ENCODE measurements around the gene MKRN3. TPM values are rescaled to one million over a fixed set of nuclear protein-coding genes. Genes with fewer than 3 reads are reported as not detected.

MKRN3 gene
- polyA plus RNA-seq, 1 donor from 2014 or later = 10.7 TPM

- Histone ChIP-seq H2AFZ (ENCODE audit: low read depth, low read length) (no peak overlapping the region), H3K9me3 (ENCODE audit: low read length) (no peaks in the 10 kb centered on the region), H3K27me3 (ENCODE audit: insufficient read depth, low read depth, low read length) (no peaks in the 10 kb centered on the region), H3K9ac (ENCODE audit: low read length) (peak overlapping the region; percentile 73), H3F3A (ENCODE audit: insufficient read depth, low read length, poor library complexity, severe bottlenecking) (no peaks in the 10 kb centered on the region), H3K36me3 (ENCODE audit: insufficient read depth, low read length) (no peaks in the 10 kb centered on the region), H3K4me2 (ENCODE audit: low read length) (no peak overlapping the region), H3K4me3 (ENCODE audit: low read length) (peak overlapping the region; percentile 68), H3K79me2 (replicated peaks; ENCODE audit: insufficient read depth, low read length) (peaks cover 69% of the 10 kb centered on the region), H3K27ac (ENCODE audit: low read length) (peak overlapping the region; percentile 98), H4K20me1 (ENCODE audit: insufficient read depth) (no peaks in the 10 kb centered on the region), H3K9me2 (ENCODE audit: insufficient read depth, low read length) (no peaks in the 10 kb centered on the region)
- TF ChIP-seq MXI1 (conservative IDR thresholded peaks at IDR 0.05; ENCODE audit: poor library complexity, severe bottlenecking) (no peak), EZH2 (IDR thresholded peaks at IDR 0.05; ENCODE audit: borderline replicate concordance, insufficient read depth, low read length, poor library complexity, severe bottlenecking) (no peak), SMC3 (conservative IDR thresholded peaks at IDR 0.05; ENCODE audit: poor library complexity) (no peak), TAF1 (IDR thresholded peaks at IDR 0.05; ENCODE audit: low read depth) (no peak), POLR2AphosphoS5 (IDR thresholded peaks at IDR 0.05) (no peak), EP300 (conservative IDR thresholded peaks at IDR 0.05; ENCODE audit: poor library complexity, severe bottlenecking) (no peak)
- TF ChIP-seq, protein P1, sequence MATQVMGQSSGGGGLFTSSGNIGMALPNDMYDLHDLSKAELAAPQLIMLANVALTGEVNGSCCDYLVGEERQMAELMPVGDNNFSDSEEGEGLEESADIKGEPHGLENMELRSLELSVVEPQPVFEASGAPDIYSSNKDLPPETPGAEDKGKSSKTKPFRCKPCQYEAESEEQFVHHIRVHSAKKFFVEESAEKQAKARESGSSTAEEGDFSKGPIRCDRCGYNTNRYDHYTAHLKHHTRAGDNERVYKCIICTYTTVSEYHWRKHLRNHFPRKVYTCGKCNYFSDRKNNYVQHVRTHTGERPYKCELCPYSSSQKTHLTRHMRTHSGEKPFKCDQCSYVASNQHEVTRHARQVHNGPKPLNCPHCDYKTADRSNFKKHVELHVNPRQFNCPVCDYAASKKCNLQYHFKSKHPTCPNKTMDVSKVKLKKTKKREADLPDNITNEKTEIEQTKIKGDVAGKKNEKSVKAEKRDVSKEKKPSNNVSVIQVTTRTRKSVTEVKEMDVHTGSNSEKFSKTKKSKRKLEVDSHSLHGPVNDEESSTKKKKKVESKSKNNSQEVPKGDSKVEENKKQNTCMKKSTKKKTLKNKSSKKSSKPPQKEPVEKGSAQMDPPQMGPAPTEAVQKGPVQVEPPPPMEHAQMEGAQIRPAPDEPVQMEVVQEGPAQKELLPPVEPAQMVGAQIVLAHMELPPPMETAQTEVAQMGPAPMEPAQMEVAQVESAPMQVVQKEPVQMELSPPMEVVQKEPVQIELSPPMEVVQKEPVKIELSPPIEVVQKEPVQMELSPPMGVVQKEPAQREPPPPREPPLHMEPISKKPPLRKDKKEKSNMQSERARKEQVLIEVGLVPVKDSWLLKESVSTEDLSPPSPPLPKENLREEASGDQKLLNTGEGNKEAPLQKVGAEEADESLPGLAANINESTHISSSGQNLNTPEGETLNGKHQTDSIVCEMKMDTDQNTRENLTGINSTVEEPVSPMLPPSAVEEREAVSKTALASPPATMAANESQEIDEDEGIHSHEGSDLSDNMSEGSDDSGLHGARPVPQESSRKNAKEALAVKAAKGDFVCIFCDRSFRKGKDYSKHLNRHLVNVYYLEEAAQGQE (IDR thresholded peaks at IDR 0.05; ENCODE audit: borderline replicate concordance) = no peak
- TF ChIP-seq, protein P2, sequence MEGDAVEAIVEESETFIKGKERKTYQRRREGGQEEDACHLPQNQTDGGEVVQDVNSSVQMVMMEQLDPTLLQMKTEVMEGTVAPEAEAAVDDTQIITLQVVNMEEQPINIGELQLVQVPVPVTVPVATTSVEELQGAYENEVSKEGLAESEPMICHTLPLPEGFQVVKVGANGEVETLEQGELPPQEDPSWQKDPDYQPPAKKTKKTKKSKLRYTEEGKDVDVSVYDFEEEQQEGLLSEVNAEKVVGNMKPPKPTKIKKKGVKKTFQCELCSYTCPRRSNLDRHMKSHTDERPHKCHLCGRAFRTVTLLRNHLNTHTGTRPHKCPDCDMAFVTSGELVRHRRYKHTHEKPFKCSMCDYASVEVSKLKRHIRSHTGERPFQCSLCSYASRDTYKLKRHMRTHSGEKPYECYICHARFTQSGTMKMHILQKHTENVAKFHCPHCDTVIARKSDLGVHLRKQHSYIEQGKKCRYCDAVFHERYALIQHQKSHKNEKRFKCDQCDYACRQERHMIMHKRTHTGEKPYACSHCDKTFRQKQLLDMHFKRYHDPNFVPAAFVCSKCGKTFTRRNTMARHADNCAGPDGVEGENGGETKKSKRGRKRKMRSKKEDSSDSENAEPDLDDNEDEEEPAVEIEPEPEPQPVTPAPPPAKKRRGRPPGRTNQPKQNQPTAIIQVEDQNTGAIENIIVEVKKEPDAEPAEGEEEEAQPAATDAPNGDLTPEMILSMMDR (IDR thresholded peaks at IDR 0.05; ENCODE audit: poor library complexity, severe bottlenecking) = no peak
Measured at GRCh38 chr15:23566071-23566554, 639 bp downstream of the MKRN3 start.

DNA sequence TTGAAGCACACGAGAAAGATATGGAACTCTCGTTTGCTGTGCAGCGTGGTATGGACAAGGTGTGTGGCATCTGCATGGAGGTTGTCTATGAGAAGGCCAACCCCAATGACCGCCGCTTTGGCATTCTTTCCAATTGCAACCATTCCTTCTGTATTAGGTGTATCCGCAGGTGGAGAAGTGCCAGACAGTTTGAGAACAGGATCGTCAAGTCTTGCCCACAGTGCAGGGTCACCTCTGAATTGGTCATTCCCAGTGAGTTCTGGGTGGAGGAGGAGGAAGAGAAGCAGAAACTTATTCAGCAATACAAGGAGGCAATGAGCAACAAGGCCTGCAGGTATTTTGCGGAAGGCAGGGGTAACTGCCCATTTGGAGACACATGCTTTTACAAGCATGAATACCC lies 1.2 kb downstream of the MKRN3 start:
- H3K9ac ChIP-seq (ENCODE audit: low read length) = peak overlapping the region; percentile 73
- peak overlapping the region; percentile 98 for H3K27ac ChIP-seq (ENCODE audit: low read length)
- H3K79me2 ChIP-seq (replicated peaks; ENCODE audit: insufficient read depth, low read length) = peaks cover 67% of the 10 kb centered on the region
- no peaks in the 10 kb centered on the region for H3F3A ChIP-seq (ENCODE audit: insufficient read depth, low read length, poor library complexity, severe bottlenecking)
- no peaks in the 10 kb centered on the region for H4K20me1 ChIP-seq (ENCODE audit: insufficient read depth)
- no peak overlapping the region for H2AFZ ChIP-seq (ENCODE audit: low read depth, low read length)
- H3K36me3 ChIP-seq (ENCODE audit: insufficient read depth, low read length) = no peaks in the 10 kb centered on the region
- peak overlapping the region; percentile 68 for H3K4me3 ChIP-seq (ENCODE audit: low read length)
- no peaks in the 10 kb centered on the region for H3K27me3 ChIP-seq (ENCODE audit: insufficient read depth, low read depth, low read length)
- no peaks in the 10 kb centered on the region for H3K9me3 ChIP-seq (ENCODE audit: low read length)
- H3K9me2 ChIP-seq (ENCODE audit: insufficient read depth, low read length) = no peaks in the 10 kb centered on the region
- TF ChIP-seq POLR2AphosphoS5 (IDR thresholded peaks at IDR 0.05) (no peak), EP300 (conservative IDR thresholded peaks at IDR 0.05; ENCODE audit: poor library complexity, severe bottlenecking) (no peak), EZH2 (IDR thresholded peaks at IDR 0.05; ENCODE audit: borderline replicate concordance, insufficient read depth, low read length, poor library complexity, severe bottlenecking) (no peak), SMC3 (conservative IDR thresholded peaks at IDR 0.05; ENCODE audit: poor library complexity) (no peak), TAF1 (IDR thresholded peaks at IDR 0.05; ENCODE audit: low read depth) (no peak)
- TF ChIP-seq, protein P1 (IDR thresholded peaks at IDR 0.05; ENCODE audit: borderline replicate concordance) = no peak
- H3K4me2 ChIP-seq (ENCODE audit: low read length) = peak overlapping the region; percentile 45

Data from neural cell (in vitro differentiated cells).